Measurements from ENCODE around the gene PLEKHA5. TPM values are rescaled to one million over a fixed set of nuclear protein-coding genes. Genes with fewer than 3 reads are reported as not detected.

PLEKHA5 gene
- total and polyA plus RNA-seq, 4 donors = 4.9 to 88.5 (median 20.9) TPM

- H3K27me3 ChIP-seq (ENCODE audit: control insufficient read depth in 3 of 3, insufficient read depth in 3 of 3, low read length in 2 of 3) = no peaks in the 10 kb centered on the region
- H3K27ac ChIP-seq (ENCODE audit: low read depth in 1 of 2, low read length in 1 of 2) = no peak overlapping the region
- H3K9ac ChIP-seq (ENCODE audit: insufficient read depth in 1 of 2, low read length in 2 of 2) = no peak overlapping the region
- peak in 1 of 3 donors; percentile 43 for DNase-seq
- H3K4me3 ChIP-seq = no peak overlapping the region
- peaks cover 0 to 25% (median 8%) of the 10 kb centered on the region in 5 donors for H3K4me1 ChIP-seq (ENCODE audit: control insufficient read depth in 5 of 5, insufficient read depth in 5 of 5, low read length in 5 of 5)
- ATAC-seq (ENCODE audit: insufficient read depth, low FRiP score) = no peak
- no peak for TF ChIP-seq CTCF (IDR thresholded peaks at IDR 0.05; ENCODE audit: control extremely low read depth, extremely low read depth)
- H3K9me3 ChIP-seq (ENCODE audit: control insufficient read depth in 4 of 4, insufficient read depth in 3 of 4, low read length in 3 of 4) = no peaks in the 10 kb centered on the region
- WGBS, 2 donors = 46 to 65% methylated on average over 2 of the region's 2 CpGs
- no peaks in the 10 kb centered on the region for H3K36me3 ChIP-seq (ENCODE audit: control insufficient read depth in 4 of 4, insufficient read depth in 4 of 4, low read length in 4 of 4)
Measured at GRCh38 chr12:19165451-19165850, 35.9 kb downstream of the PLEKHA5 start.

GRCh38 chr12:19166387-19166786, 36.9 kb downstream of the PLEKHA5 start:
- peak overlapping the region in 1 of 2 donors; percentile 40 for H3K27ac ChIP-seq (ENCODE audit: low read depth in 1 of 2, low read length in 1 of 2)
- WGBS, 2 donors = 88 to 91% methylated on average over 5 of the region's 5 CpGs
- no peaks in the 10 kb centered on the region for H3K36me3 ChIP-seq (ENCODE audit: control insufficient read depth in 4 of 4, insufficient read depth in 4 of 4, low read length in 4 of 4)
- ATAC-seq (ENCODE audit: insufficient read depth, low FRiP score) (no peak), DNase-seq (no peak)
- H3K27me3 ChIP-seq (ENCODE audit: control insufficient read depth in 3 of 3, insufficient read depth in 3 of 3, low read length in 2 of 3) = no peaks in the 10 kb centered on the region
- no peak overlapping the region for H3K4me3 ChIP-seq
- no peaks in the 10 kb centered on the region for H3K9me3 ChIP-seq (ENCODE audit: control insufficient read depth in 4 of 4, insufficient read depth in 3 of 4, low read length in 3 of 4)
- H3K4me1 ChIP-seq (ENCODE audit: control insufficient read depth in 5 of 5, insufficient read depth in 5 of 5, low read length in 5 of 5) = peaks cover 0 to 25% (median 8%) of the 10 kb centered on the region in 5 donors
- TF ChIP-seq CTCF (IDR thresholded peaks at IDR 0.05; ENCODE audit: control extremely low read depth, extremely low read depth) = no peak
- no peak overlapping the region for H3K9ac ChIP-seq (ENCODE audit: insufficient read depth in 1 of 2, low read length in 2 of 2)

GRCh38 chr12:19166956-19167355, 37.4 kb downstream of the PLEKHA5 start:
- Histone ChIP-seq H3K27me3 (ENCODE audit: control insufficient read depth in 3 of 3, insufficient read depth in 3 of 3, low read length in 2 of 3) (no peaks in the 10 kb centered on the region), H3K36me3 (ENCODE audit: control insufficient read depth in 4 of 4, insufficient read depth in 4 of 4, low read length in 4 of 4) (no peaks in the 10 kb centered on the region), H3K27ac (ENCODE audit: low read depth in 1 of 2, low read length in 1 of 2) (peak overlapping the region in 1 of 2 donors; percentile 21), H3K4me3 (no peak overlapping the region), H3K9me3 (ENCODE audit: control insufficient read depth in 4 of 4, insufficient read depth in 3 of 4, low read length in 3 of 4) (no peaks in the 10 kb centered on the region), H3K4me1 (ENCODE audit: control insufficient read depth in 5 of 5, insufficient read depth in 5 of 5, low read length in 5 of 5) (peaks cover 0 to 28% (median 8%) of the 10 kb centered on the region in 5 donors), H3K9ac (ENCODE audit: insufficient read depth in 1 of 2, low read length in 2 of 2) (no peak overlapping the region)
- DNase-seq (no peak), ATAC-seq (ENCODE audit: insufficient read depth, low FRiP score) (no peak)
- 39 to 40% methylated on average over 2 of the region's 2 CpGs for WGBS, 2 donors
- TF ChIP-seq CTCF (IDR thresholded peaks at IDR 0.05; ENCODE audit: control extremely low read depth, extremely low read depth) = no peak

GRCh38 chr12:19167708-19168107, 38.2 kb downstream of the PLEKHA5 start:
- Histone ChIP-seq H3K27ac (ENCODE audit: low read depth in 1 of 2, low read length in 1 of 2) (peak overlapping the region in 1 of 2 donors; percentile 70), H3K9ac (ENCODE audit: insufficient read depth in 1 of 2, low read length in 2 of 2) (no peak overlapping the region), H3K36me3 (ENCODE audit: control insufficient read depth in 4 of 4, insufficient read depth in 4 of 4, low read length in 4 of 4) (no peaks in the 10 kb centered on the region), H3K9me3 (ENCODE audit: control insufficient read depth in 4 of 4, insufficient read depth in 3 of 4, low read length in 3 of 4) (no peaks in the 10 kb centered on the region), H3K4me1 (ENCODE audit: control insufficient read depth in 5 of 5, insufficient read depth in 5 of 5, low read length in 5 of 5) (peaks cover 0 to 28% (median 8%) of the 10 kb centered on the region in 5 donors), H3K27me3 (ENCODE audit: control insufficient read depth in 3 of 3, insufficient read depth in 3 of 3, low read length in 2 of 3) (no peaks in the 10 kb centered on the region), H3K4me3 (no peak overlapping the region)
- no peak for TF ChIP-seq CTCF (IDR thresholded peaks at IDR 0.05; ENCODE audit: control extremely low read depth, extremely low read depth)
- DNase-seq = no peak
- 87 to 100% methylated on average over 1 of the region's 1 CpG for WGBS, 2 donors
- no peak for ATAC-seq (ENCODE audit: insufficient read depth, low FRiP score)

Measured in lung (tissue), 12 donors.